HG02840 (cell line): ENCODE measurements around the gene DRC3.
"Not testable (repeated sequence)": the region's sequence is repeated elsewhere in the genome, so short reads cannot be mapped to it uniquely, and the experiment has no call there.

Source experiments
- ATAC-seq: cut with Tn5 transposase; IDR thresholded peaks from one replicate; pipeline ENCODE4 v1.9.1; 2021; ENCODE audit warnings: mild to moderate bottlenecking, moderate library complexity, moderate number of reproducible peaks; ENCODE audit not compliant: unreplicated experiment, low FRiP score

Gene DRC3

DNA sequence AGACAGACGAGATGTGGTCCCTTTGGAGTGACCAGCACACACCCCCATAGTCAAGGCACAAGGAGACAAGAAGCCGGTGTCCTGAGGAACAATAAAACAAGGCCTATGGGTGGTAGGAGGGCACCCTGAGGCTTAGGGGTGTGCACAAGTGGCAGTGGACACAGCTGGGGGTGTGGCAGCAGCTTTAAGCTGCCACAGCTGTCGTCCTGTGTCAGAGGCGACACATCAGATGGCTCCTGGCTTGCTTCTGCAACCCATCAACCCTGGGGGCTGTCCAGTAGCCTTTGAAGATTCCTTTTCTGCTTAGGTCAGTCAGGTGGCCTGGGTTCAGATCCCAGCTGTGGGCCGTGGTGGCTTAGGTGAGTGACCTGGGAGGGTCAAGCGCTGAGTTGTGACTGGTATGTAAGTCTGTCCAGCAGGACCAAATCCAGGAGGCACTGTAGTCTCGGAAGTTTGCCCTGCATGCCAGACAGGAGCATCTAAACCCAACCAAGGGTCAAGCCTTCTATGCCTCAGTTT is 15.8 kb downstream of the DRC3 start:
- no peak for ATAC-seq

GRCh38 chr17:17989081-17989480 is 16.4 kb downstream of the DRC3 start:
- no peak for ATAC-seq

GRCh38 chr17:17989618-17990017 is 17.0 kb downstream of the DRC3 start:
- ATAC-seq, result no peak

GRCh38 chr17:17990282-17990681 is 17.6 kb downstream of the DRC3 start:
- no peak for ATAC-seq

GRCh38 chr17:17993366-17993765 is 20.7 kb downstream of the DRC3 start:
- ATAC-seq, result no peak

- no peak for ATAC-seq
These were observed 21.2 kb downstream of the DRC3 start for GRCh38 chr17:17993852-17994251.

- no peak for ATAC-seq
These were observed 21.8 kb downstream of the DRC3 start for GRCh38 chr17:17994271-17995069.

DNA sequence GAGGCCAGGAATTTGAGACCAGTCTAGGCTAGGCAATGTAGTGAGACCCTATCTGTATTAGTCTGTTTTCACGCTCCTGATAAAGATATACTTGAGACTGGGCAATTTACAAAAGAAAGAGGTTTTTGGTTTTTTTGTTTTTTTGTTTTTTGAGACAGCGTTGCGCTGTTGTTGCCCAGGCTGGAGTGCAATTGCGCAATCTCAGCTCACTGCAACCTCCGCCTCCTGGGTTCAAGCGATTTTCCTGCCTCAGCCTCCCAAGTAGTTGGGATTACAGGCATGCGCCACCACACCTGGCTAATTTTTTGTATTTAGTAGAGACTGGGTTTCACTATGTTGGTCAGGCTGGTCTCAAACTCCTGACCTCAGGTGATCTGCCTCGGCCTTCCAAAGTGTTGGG is 23.2 kb downstream of the DRC3 start:
- ATAC-seq, result not testable (repeated sequence)

DNA sequence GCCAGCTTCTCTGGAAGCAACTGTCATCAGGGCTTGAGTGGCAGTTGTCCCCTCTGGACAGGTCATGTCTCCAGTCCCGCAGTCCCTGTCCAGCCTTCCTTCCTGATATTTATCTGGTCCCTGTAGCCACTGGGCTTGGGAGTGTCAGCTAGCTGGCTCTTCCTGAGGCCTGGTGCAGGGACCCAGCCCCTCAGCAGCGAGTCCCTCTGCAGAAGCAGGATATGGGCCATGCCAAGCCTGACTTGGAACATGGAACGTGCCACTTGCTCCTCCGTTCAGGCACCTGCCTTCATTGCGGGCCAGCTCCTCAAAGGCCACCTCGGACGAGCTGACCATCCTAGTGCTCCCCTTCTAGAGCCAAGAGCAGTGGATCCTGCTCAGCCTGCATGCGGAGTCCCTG is 26.3 kb downstream of the DRC3 start:
- no peak for ATAC-seq

GRCh38 chr17:17999364-18000029 is 26.8 kb downstream of the DRC3 start:
- ATAC-seq, result no peak

- no peak for ATAC-seq
These were observed 27.4 kb downstream of the DRC3 start for GRCh38 chr17:18000030-18000408.

GRCh38 chr17:18002171-18002570 is 29.5 kb downstream of the DRC3 start:
- no peak for ATAC-seq

GRCh38 chr17:18004345-18004744 is 31.7 kb downstream of the DRC3 start:
- no peak for ATAC-seq

- no peak for ATAC-seq
These were observed 32.2 kb downstream of the DRC3 start for GRCh38 chr17:18004884-18005305.

DNA sequence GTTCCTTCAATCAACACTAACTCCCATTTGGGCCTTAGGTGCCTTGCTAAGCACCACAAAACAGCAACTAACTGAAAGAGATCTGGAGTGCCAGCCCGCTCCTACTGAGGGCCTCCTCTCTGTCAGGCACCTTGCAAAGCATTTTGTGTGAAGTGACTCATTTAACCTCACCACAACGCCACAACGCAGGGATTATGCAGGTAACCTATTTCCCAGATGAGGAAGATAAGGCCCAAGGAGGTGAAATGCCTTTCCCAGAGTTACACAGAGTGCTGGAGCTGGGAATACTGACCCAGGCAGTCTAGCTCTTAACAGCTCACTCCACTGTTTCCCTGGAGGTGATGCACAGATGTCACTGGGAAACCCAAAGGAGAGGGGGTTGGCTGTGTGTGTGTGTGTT is 32.8 kb downstream of the DRC3 start:
- ATAC-seq, result no peak

DNA sequence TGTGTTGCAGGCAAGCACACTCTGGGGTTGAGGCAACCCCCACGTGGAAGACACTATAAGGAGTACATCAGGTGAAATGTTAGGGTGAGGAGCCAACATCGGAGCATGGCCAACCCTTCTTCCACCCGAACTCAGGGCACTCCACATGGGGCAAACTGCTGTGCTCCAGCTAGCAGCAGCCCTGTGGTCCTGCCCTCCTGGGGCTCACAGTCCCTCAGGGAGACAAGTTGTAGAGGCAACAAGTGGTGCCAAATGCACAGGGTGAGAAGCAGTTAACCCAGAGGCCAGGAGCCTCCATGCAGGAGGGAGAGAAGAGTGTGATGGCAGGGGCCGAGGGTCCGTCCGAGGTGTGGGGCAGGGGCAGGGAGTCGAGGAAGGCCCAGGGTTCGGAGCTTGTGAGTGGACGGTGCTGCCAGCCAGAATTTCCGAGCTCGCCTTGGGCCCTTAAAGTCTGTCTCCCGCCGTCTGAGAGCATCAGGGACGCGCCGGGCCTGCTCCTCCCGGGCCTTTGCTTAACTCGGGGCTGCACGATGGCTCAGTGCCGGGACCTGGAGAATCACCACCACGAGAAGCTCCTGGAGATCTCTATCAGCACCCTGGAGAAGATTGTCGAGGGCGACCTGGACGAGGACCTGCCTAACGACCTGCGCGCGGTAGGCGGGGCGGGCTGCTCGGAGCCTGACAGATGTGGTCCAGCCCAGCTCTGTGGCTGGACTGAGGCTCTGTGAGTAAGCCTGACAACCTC is 34.0 kb downstream of the DRC3 start:
- no peak for ATAC-seq

DNA sequence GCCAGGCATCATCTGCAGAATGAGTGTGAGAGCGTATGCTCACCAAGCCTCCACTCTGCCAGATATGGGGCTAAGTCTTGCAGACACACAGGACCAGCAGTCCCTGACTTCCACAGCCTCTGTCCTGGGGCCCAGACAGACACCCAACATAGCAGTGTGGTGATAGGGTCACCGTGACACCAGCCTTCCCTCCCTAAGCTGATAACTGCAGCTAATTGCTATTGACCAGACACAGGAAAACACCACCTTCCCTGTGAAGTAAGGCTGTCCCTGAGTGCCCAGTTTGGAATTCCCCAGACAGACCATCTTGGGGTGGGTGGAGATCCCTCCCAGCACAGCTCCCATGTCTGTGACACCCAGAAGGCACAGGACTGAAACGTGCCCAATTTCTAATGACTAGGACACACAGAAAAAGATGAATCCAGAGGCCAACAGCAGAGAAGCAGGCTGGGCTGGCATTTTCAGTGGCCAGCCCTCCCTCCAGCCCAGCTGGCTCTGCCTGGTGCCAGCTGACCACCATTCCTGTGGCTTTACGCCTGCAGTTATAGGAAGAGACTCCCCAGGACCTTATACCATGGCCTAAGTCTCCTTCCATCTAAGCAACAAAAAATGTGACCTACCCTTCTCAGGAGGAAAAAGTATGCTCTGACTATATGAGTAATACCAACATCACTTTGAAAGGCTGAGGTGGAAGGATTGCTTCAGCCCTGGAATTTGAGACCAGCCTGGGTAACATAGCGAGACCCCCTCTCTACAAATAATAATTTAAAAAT is 36.0 kb downstream of the DRC3 start:
- no peak for ATAC-seq

GRCh38 chr17:18009609-18010420 is 37.2 kb downstream of the DRC3 start:
- no peak for ATAC-seq

GRCh38 chr17:18011286-18011685 is 38.6 kb downstream of the DRC3 start:
- no peak for ATAC-seq

- no peak for ATAC-seq
These were observed 41.3 kb downstream of the DRC3 start for GRCh38 chr17:18014006-18014405.
